Measurements from ENCODE around the gene SGMS1.

The SGMS1 gene

GRCh38 chr10:50398381-50398780, 225.4 kb downstream of the SGMS1 start:
- no peak for DNase-seq (ENCODE audit: low read depth in 2 of 2)

- DNase-seq (ENCODE audit: low read depth in 2 of 2) = no peak
These were observed 226.2 kb downstream of the SGMS1 start for GRCh38 chr10:50397312-50398140.

GRCh38 chr10:50396491-50397311, 227.1 kb downstream of the SGMS1 start:
- DNase-seq (ENCODE audit: low read depth in 2 of 2) = no peak

- no peak for DNase-seq (ENCODE audit: low read depth in 2 of 2)
These were observed 227.9 kb downstream of the SGMS1 start for GRCh38 chr10:50395851-50396250.

- DNase-seq (ENCODE audit: low read depth in 2 of 2) = no peak
These were observed 228.5 kb downstream of the SGMS1 start for GRCh38 chr10:50395271-50395670.

GRCh38 chr10:50394832-50395231, 228.9 kb downstream of the SGMS1 start:
- no peak for DNase-seq (ENCODE audit: low read depth in 2 of 2)

GRCh38 chr10:50393784-50394467, 229.8 kb downstream of the SGMS1 start:
- no peak for DNase-seq (ENCODE audit: low read depth in 2 of 2)

GRCh38 chr10:50392966-50393718, 230.6 kb downstream of the SGMS1 start:
- no peak for DNase-seq (ENCODE audit: low read depth in 2 of 2)

GRCh38 chr10:50392426-50392825, 231.3 kb downstream of the SGMS1 start:
- no peak for DNase-seq (ENCODE audit: low read depth in 2 of 2)

GRCh38 chr10:50390302-50390701, 233.5 kb downstream of the SGMS1 start:
- DNase-seq (ENCODE audit: low read depth in 2 of 2) = no peak

- no peak for DNase-seq (ENCODE audit: low read depth in 2 of 2)
These were observed 235.6 kb downstream of the SGMS1 start for GRCh38 chr10:50388181-50388580.

- no peak for DNase-seq (ENCODE audit: low read depth in 2 of 2)
These were observed 236.1 kb downstream of the SGMS1 start for GRCh38 chr10:50387732-50388073.

GRCh38 chr10:50387007-50387731, 236.6 kb downstream of the SGMS1 start:
- no peak for DNase-seq (ENCODE audit: low read depth in 2 of 2)

- DNase-seq (ENCODE audit: low read depth in 2 of 2) = no peak
These were observed 238.1 kb downstream of the SGMS1 start for GRCh38 chr10:50385624-50386023.

GRCh38 chr10:50384898-50385297, 238.9 kb downstream of the SGMS1 start:
- DNase-seq (ENCODE audit: low read depth in 2 of 2) = no peak

- DNase-seq (ENCODE audit: low read depth in 2 of 2) = no peak
These were observed 239.5 kb downstream of the SGMS1 start for GRCh38 chr10:50384238-50384637.

GRCh38 chr10:50382576-50383023, 241.2 kb downstream of the SGMS1 start:
- no peak for DNase-seq (ENCODE audit: low read depth in 2 of 2)

GRCh38 chr10:50381642-50382041, 242.1 kb downstream of the SGMS1 start:
- no peak for DNase-seq (ENCODE audit: low read depth in 2 of 2)

GRCh38 chr10:50379616-50380015, 244.1 kb downstream of the SGMS1 start:
- DNase-seq (ENCODE audit: low read depth in 2 of 2) = no peak

GRCh38 chr10:50375745-50376144, 248.0 kb downstream of the SGMS1 start:
- DNase-seq (ENCODE audit: low read depth in 2 of 2) = no peak

GRCh38 chr10:50375051-50375452, 248.7 kb downstream of the SGMS1 start:
- no peak for DNase-seq (ENCODE audit: low read depth in 2 of 2)
